Measurements from ENCODE around the gene RAC2. TPM values are rescaled to one million over a fixed set of nuclear protein-coding genes. Genes with fewer than 3 reads are reported as not detected.

Gene RAC2
- total RNA-seq: 519 and 540 TPM in 2 replicates

DNA sequence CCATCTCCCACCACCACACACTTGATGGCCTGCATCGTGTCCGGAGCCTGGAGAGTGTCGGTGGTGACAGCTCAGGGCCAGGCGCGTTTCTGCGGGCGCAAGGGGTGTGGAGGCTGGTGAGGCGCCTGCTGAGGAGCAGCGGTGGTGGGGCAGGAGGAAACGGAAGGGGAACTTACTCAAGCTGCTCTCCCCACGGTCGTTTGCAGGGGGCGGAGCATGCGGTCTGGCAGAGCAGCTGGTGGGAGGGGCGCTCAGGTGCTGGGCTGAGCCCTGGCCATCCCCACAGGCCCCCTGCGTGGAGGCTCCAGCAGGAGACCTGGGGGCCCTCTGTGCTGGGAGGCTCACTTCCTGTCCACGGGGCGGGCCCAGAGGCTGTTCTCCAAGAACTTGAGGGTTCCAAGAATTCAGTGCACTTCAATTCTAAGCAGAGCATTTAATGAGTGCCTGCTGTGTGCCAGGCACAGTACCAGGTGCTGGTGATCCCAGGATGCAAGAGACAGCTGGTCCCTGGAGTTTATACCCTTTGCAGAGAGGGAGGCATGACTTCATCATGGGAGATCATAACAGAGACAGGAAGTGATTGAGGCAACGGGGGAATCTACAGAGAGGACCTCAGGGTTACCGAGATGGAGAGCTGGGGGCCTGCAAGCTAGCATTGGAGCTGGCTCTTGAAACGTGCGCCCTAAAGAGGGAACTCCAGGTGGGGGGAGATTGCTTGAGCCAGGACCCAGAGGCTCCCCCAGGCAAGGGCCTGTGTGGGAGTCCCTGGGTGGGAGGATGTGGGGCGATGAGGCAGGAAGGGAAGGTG is at the start of gene RAC2:
RAC2 (minus strand) TSS at position 156 of the 808 bp plus-strand sequence; CDS start at position 35, 121 bp downstream.
- H3K4me1 Mint-ChIP-seq: peaks cover 48% of the 10 kb centered on the region
- no peaks in the 10 kb centered on the region for H3K27me3 Mint-ChIP-seq
- intact Hi-C loops (cut with micrococcal nuclease): loop anchor here (1.0 to 5.0 kb wide), 3 partner anchors 45 to 467 kb away; partner anchors contain the start of gene IFT27
- peak within 1 kb of the TSS; percentile 98 for H3K27ac Mint-ChIP-seq
- H3K4me3 Mint-ChIP-seq: peak within 1 kb of the TSS; percentile 99
- peaks cover 39% of the 10 kb centered on the region for H3K36me3 Mint-ChIP-seq (ENCODE audit: low read depth)
- no peaks in the 10 kb centered on the region for H3K9me3 Mint-ChIP-seq
- DNase-seq: peak; percentile 95

DNA sequence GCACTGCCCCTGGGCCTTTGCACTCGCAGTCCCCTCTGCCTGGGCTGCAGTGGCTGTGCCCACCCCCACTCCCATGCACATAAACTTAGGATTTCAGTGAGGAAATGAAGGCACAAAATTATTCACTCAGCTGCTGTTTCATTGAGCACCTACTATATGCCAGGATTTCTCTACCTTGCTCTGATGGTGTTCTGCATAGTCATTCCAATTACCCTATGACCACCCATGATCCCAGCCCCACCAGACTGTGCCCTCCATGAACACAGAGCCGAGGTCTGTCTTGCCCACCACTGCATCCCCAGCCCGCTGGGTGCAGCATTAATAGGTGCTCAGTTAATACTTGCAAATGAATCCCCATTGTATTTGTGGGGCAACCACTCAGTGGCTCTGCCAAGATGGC is 49.1 kb upstream of the RAC2 start:
- peaks cover 70% of the 10 kb centered on the region for H3K4me1 Mint-ChIP-seq
- intact Hi-C loops (cut with micrococcal nuclease): no loop called here
- H3K9me3 Mint-ChIP-seq: no peaks in the 10 kb centered on the region
- DNase-seq: no peak
- H3K4me3 Mint-ChIP-seq: no peak overlapping the region
- H3K36me3 Mint-ChIP-seq (ENCODE audit: low read depth): peaks cover 82% of the 10 kb centered on the region
- H3K27ac Mint-ChIP-seq: no peak overlapping the region
- no peaks in the 10 kb centered on the region for H3K27me3 Mint-ChIP-seq

DNA sequence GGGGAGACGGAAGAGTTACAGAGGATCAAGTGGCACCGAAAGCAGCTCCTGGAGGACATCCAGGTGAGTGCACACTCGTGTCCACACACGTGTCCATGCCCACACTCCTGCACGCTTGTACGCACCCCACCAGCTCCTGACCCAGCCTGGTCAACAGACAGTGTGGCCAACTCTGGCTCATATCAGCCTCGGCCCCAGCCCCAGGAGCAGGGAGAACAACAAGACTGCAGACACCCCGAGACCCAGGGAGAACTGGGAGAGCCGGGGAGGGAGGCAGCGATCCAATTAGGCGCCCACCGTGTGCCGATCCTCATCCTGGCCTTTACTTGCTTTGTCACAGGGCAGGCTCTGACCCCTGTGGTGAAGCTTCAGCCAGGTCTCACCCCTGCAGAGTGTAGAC is 48.6 kb upstream of the RAC2 start:
- Mint-ChIP-seq H3K4me1 (peaks cover 70% of the 10 kb centered on the region), H3K36me3 (ENCODE audit: low read depth) (peaks cover 83% of the 10 kb centered on the region), H3K27ac (peak overlapping the region; percentile 13), H3K4me3 (no peak overlapping the region), H3K27me3 (no peaks in the 10 kb centered on the region), H3K9me3 (no peaks in the 10 kb centered on the region)
- no peak for DNase-seq
- intact Hi-C loops (cut with micrococcal nuclease): no loop called here

DNA sequence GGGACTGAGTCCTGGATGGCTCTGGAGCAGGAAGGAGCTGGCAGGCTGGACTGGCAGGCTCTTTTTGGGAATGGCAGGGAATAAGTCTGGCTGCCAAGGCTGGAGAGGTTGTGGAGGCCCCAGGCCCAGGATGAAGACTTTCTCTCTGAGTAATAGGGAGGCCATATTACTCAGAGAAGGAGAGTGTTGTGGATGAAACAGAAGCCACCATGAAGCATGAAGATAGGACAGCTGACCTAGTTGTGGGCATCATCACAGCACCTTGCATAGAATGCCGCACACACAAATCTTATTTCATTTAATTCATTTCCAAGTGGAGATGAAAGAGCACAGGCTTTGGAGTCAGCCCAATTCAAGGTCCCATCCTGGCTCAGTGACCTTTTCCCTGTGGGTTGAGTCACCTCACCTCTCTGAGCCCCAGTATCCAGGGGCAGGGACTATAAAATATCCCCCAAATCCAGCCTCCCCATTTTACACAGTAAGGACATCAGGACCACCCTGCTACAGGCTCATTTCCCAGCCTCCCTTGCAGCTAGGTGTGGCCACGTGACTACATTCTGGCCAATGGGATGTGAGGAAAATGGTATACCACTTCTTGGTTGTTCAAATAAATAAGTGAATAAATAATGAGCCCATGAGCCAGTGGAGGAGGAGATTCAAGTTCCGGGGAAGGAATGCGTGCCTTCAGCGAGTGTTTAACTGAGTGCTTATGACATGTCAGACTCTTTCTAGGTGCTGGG is 47.7 kb upstream of the RAC2 start:
- H3K27me3 Mint-ChIP-seq: no peaks in the 10 kb centered on the region
- peak overlapping the region; percentile 37 for H3K27ac Mint-ChIP-seq
- no peak for DNase-seq
- intact Hi-C loops (cut with micrococcal nuclease): no loop called here
- H3K4me3 Mint-ChIP-seq: no peak overlapping the region
- H3K4me1 Mint-ChIP-seq: peaks cover 76% of the 10 kb centered on the region
- no peaks in the 10 kb centered on the region for H3K9me3 Mint-ChIP-seq
- peaks cover 84% of the 10 kb centered on the region for H3K36me3 Mint-ChIP-seq (ENCODE audit: low read depth)

GRCh38 chr22:37290737-37291136 is 46.7 kb upstream of the RAC2 start:
- Mint-ChIP-seq H3K27me3 (no peaks in the 10 kb centered on the region), H3K4me1 (peaks cover 78% of the 10 kb centered on the region), H3K4me3 (no peak overlapping the region), H3K27ac (no peak overlapping the region), H3K9me3 (no peaks in the 10 kb centered on the region), H3K36me3 (ENCODE audit: low read depth) (peaks cover 88% of the 10 kb centered on the region)
- intact Hi-C loops (cut with micrococcal nuclease): no loop called here
- DNase-seq: no peak

- H3K27me3 Mint-ChIP-seq: no peaks in the 10 kb centered on the region
- intact Hi-C loops (cut with micrococcal nuclease): no loop called here
Observed at GRCh38 chr22:37289156-37289735, 45.2 kb upstream of the RAC2 start.

GRCh38 chr22:37288521-37288920 is 44.5 kb upstream of the RAC2 start:
- Mint-ChIP-seq H3K27me3 (no peaks in the 10 kb centered on the region), H3K4me3 (no peak overlapping the region), H3K36me3 (ENCODE audit: low read depth) (peaks cover 82% of the 10 kb centered on the region), H3K9me3 (no peaks in the 10 kb centered on the region), H3K4me1 (peaks cover 76% of the 10 kb centered on the region), H3K27ac (peak overlapping the region; percentile 42)
- no peak for DNase-seq
- intact Hi-C loops (cut with micrococcal nuclease): no loop called here

More at GRCh38 chr22:37289156-37289735, 45.2 kb upstream of the RAC2 start:
- H3K4me1 Mint-ChIP-seq: peaks cover 75% of the 10 kb centered on the region
- no peaks in the 10 kb centered on the region for H3K9me3 Mint-ChIP-seq
- no peak for DNase-seq
- H3K27ac Mint-ChIP-seq: peak overlapping the region; percentile 31
- no peak overlapping the region for H3K4me3 Mint-ChIP-seq
- peaks cover 84% of the 10 kb centered on the region for H3K36me3 Mint-ChIP-seq (ENCODE audit: low read depth)

DNA sequence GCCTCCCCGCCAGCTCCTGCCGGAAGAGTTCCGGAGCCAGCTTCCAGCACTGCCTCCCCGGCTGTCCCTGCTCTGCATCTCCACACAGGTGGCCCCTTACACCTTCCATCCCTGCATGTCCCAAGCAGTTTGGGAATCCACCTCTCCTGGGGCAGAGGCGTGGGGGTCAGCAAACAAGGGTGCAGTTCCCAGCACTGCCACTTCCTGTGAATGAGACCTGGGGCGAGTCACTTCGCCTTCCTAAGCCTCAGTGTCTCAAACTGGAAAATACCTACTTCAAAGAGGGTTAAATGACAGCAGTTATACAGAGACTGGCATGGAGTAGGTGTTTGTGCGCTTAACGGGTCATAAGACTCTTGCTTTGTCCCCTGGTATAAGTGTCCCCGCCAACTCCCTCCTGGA is 43.5 kb upstream of the RAC2 start:
- peak overlapping the region; percentile 35 for H3K4me3 Mint-ChIP-seq
- H3K27ac Mint-ChIP-seq: peak overlapping the region; percentile 81
- H3K4me1 Mint-ChIP-seq: peaks cover 77% of the 10 kb centered on the region
- no peaks in the 10 kb centered on the region for H3K9me3 Mint-ChIP-seq
- DNase-seq: no peak
- intact Hi-C loops (cut with micrococcal nuclease): no loop called here
- no peaks in the 10 kb centered on the region for H3K27me3 Mint-ChIP-seq
- H3K36me3 Mint-ChIP-seq (ENCODE audit: low read depth): peaks cover 73% of the 10 kb centered on the region

DNA sequence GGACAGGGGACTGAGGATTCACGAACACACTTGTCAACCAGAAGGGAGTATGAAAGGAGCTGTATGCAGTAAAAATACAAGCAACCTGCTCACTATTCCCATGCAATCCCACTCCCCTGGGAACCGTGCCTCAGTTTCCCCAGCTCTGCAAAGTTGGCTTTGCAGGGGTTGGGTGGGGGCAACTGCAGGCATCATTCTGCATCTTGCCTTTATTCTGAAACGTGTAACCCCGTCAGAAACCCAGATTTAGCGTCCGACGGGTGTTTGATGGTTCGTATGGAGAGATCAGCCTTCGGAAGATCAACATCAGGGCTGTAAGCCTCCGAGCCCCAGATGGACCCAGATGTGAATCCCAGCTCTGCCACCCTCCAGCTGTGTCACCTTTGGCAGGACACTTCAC is 41.9 kb upstream of the RAC2 start:
- Mint-ChIP-seq H3K4me3 (peak overlapping the region; percentile 53), H3K9me3 (no peaks in the 10 kb centered on the region), H3K27ac (peak overlapping the region; percentile 32), H3K4me1 (peaks cover 77% of the 10 kb centered on the region), H3K27me3 (no peaks in the 10 kb centered on the region), H3K36me3 (ENCODE audit: low read depth) (peaks cover 59% of the 10 kb centered on the region)
- DNase-seq: no peak
- intact Hi-C loops (cut with micrococcal nuclease): no loop called here

DNA sequence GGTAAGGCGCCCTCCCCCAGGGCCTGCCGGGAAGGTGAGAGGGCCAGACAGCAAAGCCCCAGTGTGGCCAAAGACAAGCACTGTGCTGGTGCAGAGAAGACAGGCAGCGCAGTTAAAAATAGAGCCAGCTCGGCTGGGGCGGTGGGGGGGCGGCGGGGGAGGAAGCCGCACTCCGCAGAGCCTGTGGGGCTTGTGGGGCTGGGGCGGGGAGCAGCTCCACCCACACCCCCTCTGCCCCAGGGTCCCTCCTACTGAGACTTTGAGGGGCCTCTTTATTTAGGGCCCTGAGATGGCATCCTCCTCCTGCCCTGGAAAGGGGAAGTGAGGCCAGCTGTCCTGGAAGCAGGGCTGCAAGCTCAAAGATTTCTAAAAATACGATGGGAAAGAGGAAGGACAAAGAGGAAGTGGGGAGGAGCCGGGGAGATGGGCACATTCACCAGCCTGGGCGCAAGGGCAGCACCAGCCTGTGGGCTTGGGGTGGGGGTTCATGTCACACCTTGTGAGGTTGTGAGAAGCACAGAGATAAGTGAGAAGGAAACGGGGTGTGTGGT is 40.8 kb upstream of the RAC2 start:
- peak; percentile 79 for DNase-seq
- Mint-ChIP-seq H3K4me3 (peak overlapping the region; percentile 92), H3K27ac (peak overlapping the region; percentile 99), H3K27me3 (no peaks in the 10 kb centered on the region), H3K9me3 (no peaks in the 10 kb centered on the region), H3K36me3 (ENCODE audit: low read depth) (peaks cover 49% of the 10 kb centered on the region), H3K4me1 (peaks cover 69% of the 10 kb centered on the region)
- intact Hi-C loops (cut with micrococcal nuclease): no loop called here

DNA sequence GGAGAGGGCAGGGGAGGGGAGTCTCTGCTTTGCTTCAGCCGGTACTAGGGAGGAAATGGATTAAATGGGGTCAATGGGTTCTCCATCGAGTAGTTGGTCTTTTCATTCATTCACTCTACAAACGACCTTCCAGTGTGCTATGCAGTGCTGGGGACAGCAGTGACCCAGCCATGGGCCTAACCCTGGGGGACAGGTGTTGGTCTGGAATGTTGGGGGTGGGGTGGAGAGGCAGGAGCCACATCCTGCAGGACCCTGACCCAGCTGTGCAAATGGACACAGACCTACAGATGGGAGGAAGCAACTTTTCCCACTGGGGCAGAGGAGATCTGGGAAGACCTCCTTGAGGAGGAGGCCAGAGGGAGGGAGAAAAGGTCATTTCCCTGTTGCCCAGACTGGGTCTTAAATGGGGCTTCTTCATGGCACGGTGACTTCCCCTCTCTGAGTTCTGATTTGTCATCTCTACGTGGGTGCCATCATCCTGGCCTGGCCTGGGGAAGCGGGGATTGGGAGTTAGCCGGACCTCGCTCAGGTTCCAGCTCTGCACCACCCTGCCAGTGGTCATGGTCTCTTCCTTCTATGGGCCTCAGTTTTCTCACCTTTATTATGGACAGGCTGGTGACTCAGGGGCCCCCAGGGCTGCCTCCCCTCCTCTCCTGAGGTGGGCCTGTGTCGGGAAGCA is 40.2 kb upstream of the RAC2 start:
- H3K27ac Mint-ChIP-seq: peak overlapping the region; percentile 99
- no peaks in the 10 kb centered on the region for H3K9me3 Mint-ChIP-seq
- peaks cover 42% of the 10 kb centered on the region for H3K36me3 Mint-ChIP-seq (ENCODE audit: low read depth)
- H3K27me3 Mint-ChIP-seq: no peaks in the 10 kb centered on the region
- peak overlapping the region; percentile 92 for H3K4me3 Mint-ChIP-seq
- DNase-seq: no peak
- peaks cover 69% of the 10 kb centered on the region for H3K4me1 Mint-ChIP-seq
- intact Hi-C loops (cut with micrococcal nuclease): no loop called here

- Mint-ChIP-seq H3K4me1 (peaks cover 61% of the 10 kb centered on the region), H3K27me3 (no peaks in the 10 kb centered on the region), H3K4me3 (peak overlapping the region; percentile 92), H3K36me3 (ENCODE audit: low read depth) (peaks cover 34% of the 10 kb centered on the region), H3K9me3 (no peaks in the 10 kb centered on the region), H3K27ac (peak overlapping the region; percentile 99)
- DNase-seq: peak; percentile 92
- intact Hi-C loops (cut with micrococcal nuclease): loop anchor here (2.0 kb wide), 2 partner anchors 41 to 53 kb away; no protein-coding TSS in a partner anchor
Observed at GRCh38 chr22:37283393-37283937, 39.4 kb upstream of the RAC2 start.

DNA sequence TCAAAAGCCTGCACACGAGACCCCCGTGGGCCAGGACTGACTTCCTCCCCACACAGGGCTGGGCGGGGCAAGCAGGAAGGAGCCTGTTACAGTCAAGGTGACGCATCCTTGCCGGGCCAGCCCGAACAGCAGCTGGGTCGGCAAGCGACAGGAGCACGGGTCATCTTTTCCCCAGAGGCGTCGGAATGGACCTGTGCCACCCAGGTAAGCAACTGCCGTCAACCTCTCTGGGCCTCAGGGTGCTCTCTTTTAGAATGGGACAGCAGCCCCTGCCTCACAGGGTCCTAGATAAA is 38.3 kb upstream of the RAC2 start, which contains the start of gene CYTH4:
CYTH4 (plus strand) TSS at position 124 of the 293 bp plus-strand sequence; CDS start at position 186, 62 bp downstream.
- Mint-ChIP-seq H3K4me3 (peak within 1 kb of the TSS; percentile 92), H3K36me3 (ENCODE audit: low read depth) (peaks cover 27% of the 10 kb centered on the region), H3K27ac (peak within 1 kb of the TSS; percentile 99), H3K27me3 (no peaks in the 10 kb centered on the region), H3K9me3 (no peaks in the 10 kb centered on the region), H3K4me1 (peaks cover 61% of the 10 kb centered on the region)
- intact Hi-C loops (cut with micrococcal nuclease): loop anchor here (1.0 to 2.0 kb wide), 3 partner anchors 9 to 52 kb away; no protein-coding TSS in a partner anchor
- peak; percentile 94 for DNase-seq

Measured in activated CD4-positive, alpha-beta T cell treated with anti-CD3 and anti-CD28 coated beads, Interleukin-2, amount 10 ng/mL, durations not matched to agents 24 days and 14 days (primary cell).